Measurements from ENCODE around the gene KCNJ6.

Gene KCNJ6

DNA sequence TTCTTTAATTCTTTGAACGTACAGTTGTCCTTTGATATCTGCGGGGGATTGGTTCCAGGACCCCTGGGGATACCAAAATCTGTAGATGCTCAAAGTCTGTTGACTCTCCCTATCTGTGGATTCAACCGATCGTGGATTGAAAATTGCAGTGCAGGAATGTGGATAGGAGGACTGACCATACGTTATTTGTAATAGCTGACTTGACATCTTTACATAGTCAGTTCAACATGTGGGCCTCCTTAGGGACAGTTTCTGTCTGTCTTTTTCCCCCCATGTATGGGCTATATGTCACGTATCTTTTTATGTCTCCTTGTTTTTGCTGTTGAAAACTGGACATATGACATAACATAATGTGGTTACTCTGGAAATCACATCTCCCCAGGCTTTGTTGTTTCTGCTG lies 344.8 kb downstream of the KCNJ6 start:
- ATAC-seq (ENCODE audit: low read depth), result no peak

DNA sequence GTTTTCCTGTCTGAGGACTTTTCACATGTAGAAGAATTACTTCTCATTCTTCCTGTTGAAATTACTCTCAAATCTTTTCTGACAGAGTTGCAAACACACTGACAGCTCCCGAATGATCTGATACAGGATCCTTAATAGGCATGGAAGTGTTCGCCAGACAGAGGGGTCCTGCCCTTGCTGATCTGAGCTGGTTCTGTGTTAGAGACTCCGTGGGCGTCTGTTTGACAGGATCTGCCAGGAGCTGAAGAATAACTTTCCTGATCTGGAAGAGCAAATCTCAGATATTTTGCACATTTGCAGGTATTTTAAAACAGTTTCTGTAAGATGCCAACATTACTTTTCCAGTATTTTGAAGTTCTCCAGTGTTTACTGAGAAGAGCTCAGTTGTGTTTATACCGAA lies 347.3 kb downstream of the KCNJ6 start:
- H3K4me1 ChIP-seq (ENCODE audit: insufficient read depth, poor library complexity, severe bottlenecking), result no peaks in the 10 kb centered on the region
- no peak overlapping the region for H3K4me3 ChIP-seq (ENCODE audit: severe bottlenecking)
- DNase-seq (ENCODE audit: low spot score), result no peak
- no peaks in the 10 kb centered on the region for H3K9me3 ChIP-seq (ENCODE audit: severe bottlenecking)
- H3K36me3 ChIP-seq (ENCODE audit: low read depth), result no peaks in the 10 kb centered on the region
- no peak overlapping the region for H3K27ac ChIP-seq (ENCODE audit: poor library complexity, severe bottlenecking)
- no peaks in the 10 kb centered on the region for H3K27me3 ChIP-seq (ENCODE audit: insufficient read depth, poor library complexity, severe bottlenecking)
- no peak for ATAC-seq (ENCODE audit: low read depth)
- TF ChIP-seq CTCF (IDR thresholded peaks at IDR 0.05; ENCODE audit: poor library complexity, severe bottlenecking), result no peak

More for the DNA sequence above, 344.8 kb downstream of the KCNJ6 start:
- H3K4me3 ChIP-seq (ENCODE audit: severe bottlenecking), result no peak overlapping the region
- no peaks in the 10 kb centered on the region for H3K27me3 ChIP-seq (ENCODE audit: insufficient read depth, poor library complexity, severe bottlenecking)
- no peaks in the 10 kb centered on the region for H3K9me3 ChIP-seq (ENCODE audit: severe bottlenecking)
- no peaks in the 10 kb centered on the region for H3K36me3 ChIP-seq (ENCODE audit: low read depth)
- H3K4me1 ChIP-seq (ENCODE audit: insufficient read depth, poor library complexity, severe bottlenecking), result no peaks in the 10 kb centered on the region
- H3K27ac ChIP-seq (ENCODE audit: poor library complexity, severe bottlenecking), result no peak overlapping the region
- TF ChIP-seq CTCF (IDR thresholded peaks at IDR 0.05; ENCODE audit: poor library complexity, severe bottlenecking), result no peak
- DNase-seq (ENCODE audit: low spot score), result no peak

DNA sequence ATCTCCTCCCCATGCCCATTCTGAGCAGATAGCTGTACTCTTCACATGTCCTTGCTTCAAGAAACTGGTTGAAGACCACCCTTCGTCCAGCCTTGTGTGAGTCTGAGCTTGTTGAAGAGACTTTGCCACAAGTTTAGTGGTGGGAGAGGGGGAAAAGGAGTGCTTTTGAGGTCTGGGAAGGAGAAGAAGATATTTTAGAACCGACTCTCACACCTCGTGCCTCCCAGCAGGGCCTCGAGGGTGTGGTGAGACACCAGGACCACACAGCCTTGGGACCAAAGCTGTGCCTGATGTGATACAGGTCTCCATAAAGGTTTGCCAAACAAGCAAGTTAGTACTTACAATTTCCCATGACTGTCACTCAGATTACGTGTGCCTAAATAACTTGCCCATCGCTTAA lies 347.8 kb downstream of the KCNJ6 start:
- no peak for ATAC-seq (ENCODE audit: low read depth)
- H3K4me3 ChIP-seq (ENCODE audit: severe bottlenecking), result no peak overlapping the region
- no peaks in the 10 kb centered on the region for H3K4me1 ChIP-seq (ENCODE audit: insufficient read depth, poor library complexity, severe bottlenecking)
- no peak for TF ChIP-seq CTCF (IDR thresholded peaks at IDR 0.05; ENCODE audit: poor library complexity, severe bottlenecking)
- no peaks in the 10 kb centered on the region for H3K27me3 ChIP-seq (ENCODE audit: insufficient read depth, poor library complexity, severe bottlenecking)
- no peak for DNase-seq (ENCODE audit: low spot score)
- no peaks in the 10 kb centered on the region for H3K36me3 ChIP-seq (ENCODE audit: low read depth)
- H3K9me3 ChIP-seq (ENCODE audit: severe bottlenecking), result no peaks in the 10 kb centered on the region
- no peak overlapping the region for H3K27ac ChIP-seq (ENCODE audit: poor library complexity, severe bottlenecking)

DNA sequence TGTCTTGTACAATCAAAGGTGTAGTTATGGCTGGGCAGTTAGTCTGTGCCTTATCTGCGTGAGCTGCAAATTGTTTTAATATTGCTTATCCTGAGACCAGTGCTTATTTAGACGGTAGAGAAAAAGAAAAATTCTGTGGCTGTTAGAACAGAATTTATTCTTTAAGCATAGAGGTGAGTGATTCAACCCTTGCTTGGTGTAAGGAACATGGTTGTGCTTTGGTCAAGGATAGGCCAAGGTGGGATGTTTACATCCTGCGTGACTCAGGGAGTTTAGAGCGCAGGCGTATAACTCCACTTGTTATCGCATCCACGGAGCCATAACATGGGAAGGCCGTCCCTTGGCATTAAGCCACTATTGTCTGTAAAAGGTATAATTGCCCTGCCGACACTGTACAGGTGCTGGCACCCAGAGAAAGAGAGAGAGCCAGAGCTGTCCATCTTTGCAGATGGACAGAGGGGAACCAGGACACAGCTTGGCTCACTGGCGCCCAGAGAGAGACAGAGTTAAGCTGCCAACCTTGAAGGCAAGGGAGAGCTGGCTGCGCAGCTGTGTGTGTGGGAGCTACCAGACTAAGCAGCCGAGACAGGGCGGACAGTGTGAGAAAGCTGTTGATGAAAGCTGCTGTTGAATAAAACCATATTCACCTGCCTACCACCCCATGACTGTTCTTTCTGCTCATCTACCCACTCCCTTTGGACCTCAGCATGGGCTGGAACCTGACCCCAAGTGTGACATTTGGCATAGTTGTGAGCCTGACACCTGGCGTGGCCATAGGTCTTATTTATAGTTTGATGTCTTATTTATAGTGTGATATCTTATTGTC lies 349.3 kb downstream of the KCNJ6 start:
- DNase-seq (ENCODE audit: low spot score) (no peak), ATAC-seq (ENCODE audit: low read depth) (no peak)
- Histone ChIP-seq H3K27ac (ENCODE audit: poor library complexity, severe bottlenecking) (no peak overlapping the region), H3K4me3 (ENCODE audit: severe bottlenecking) (no peak overlapping the region), H3K36me3 (ENCODE audit: low read depth) (no peaks in the 10 kb centered on the region), H3K9me3 (ENCODE audit: severe bottlenecking) (no peaks in the 10 kb centered on the region), H3K27me3 (ENCODE audit: insufficient read depth, poor library complexity, severe bottlenecking) (no peaks in the 10 kb centered on the region), H3K4me1 (ENCODE audit: insufficient read depth, poor library complexity, severe bottlenecking) (no peaks in the 10 kb centered on the region)
- TF ChIP-seq CTCF (IDR thresholded peaks at IDR 0.05; ENCODE audit: poor library complexity, severe bottlenecking), result no peak

DNA sequence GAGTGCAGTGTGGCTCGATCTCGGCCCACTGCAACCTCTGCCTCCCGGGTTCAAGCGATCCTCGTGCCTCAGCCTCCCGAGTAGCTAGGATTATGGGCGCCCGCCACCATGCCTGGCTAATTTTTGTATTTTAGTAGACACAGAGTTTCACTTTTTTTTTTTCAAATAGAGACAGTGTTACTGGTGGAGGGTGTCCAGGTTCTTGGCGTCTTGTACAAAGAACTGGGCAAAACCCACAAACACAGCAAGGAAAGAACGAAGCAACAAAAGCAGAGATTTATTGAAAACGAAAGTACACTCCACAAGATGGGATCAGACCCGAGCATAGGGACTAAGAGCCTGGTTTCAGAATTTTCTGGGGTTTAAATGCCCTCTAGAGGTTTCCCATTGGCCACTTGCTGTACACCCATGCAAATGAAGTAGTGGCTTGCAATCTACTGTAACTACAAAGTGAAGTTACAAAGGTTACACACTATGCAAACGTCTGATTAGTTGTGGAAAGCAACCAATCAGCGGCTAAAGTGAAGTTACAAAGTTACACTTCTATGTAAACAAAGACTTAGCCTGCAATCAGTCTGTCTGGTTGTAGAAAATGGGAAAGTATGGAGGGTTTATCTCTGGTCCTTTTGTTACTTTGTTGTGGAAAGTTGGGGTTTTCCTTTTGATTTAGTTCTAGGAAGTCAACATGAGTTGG lies 350.6 kb downstream of the KCNJ6 start:
- TF ChIP-seq CTCF (IDR thresholded peaks at IDR 0.05; ENCODE audit: poor library complexity, severe bottlenecking), result no peak
- no peaks in the 10 kb centered on the region for H3K4me1 ChIP-seq (ENCODE audit: insufficient read depth, poor library complexity, severe bottlenecking)
- DNase-seq (ENCODE audit: low spot score) (no peak), ATAC-seq (ENCODE audit: low read depth) (no peak)
- no peaks in the 10 kb centered on the region for H3K36me3 ChIP-seq (ENCODE audit: low read depth)
- H3K27ac ChIP-seq (ENCODE audit: poor library complexity, severe bottlenecking), result no peak overlapping the region
- no peak overlapping the region for H3K4me3 ChIP-seq (ENCODE audit: severe bottlenecking)
- no peaks in the 10 kb centered on the region for H3K27me3 ChIP-seq (ENCODE audit: insufficient read depth, poor library complexity, severe bottlenecking)
- no peaks in the 10 kb centered on the region for H3K9me3 ChIP-seq (ENCODE audit: severe bottlenecking)

All from RWPE2 (cell line).